HCT116 (cell line): ENCODE measurements around the gene KMO. TPM values are rescaled to one million over a fixed set of nuclear protein-coding genes. Genes with fewer than 3 reads are reported as not detected.

ENCODE experiments used
- ATAC-seq: fragments of 200-7000 bp; cut with Tn5 transposase; 2 replicates; pipeline ENCODE4 v1.9.1; 2020; ENCODE audit warnings: mild to moderate bottlenecking, moderate library complexity
- BruUV-seq: library from RNA; stranded (reverse); fragments of 400-500 nt; replicated peaks from 2 replicates; lab custom pipeline; 2021; lab: Mats Ljungman, UMichigan
- CTCF ChIA-PET: fragments of 300-600 bp; sonication (Branson Sonifier 250); formaldehyde crosslinking; loops from one replicate; lab custom pipeline; 2021; ENCODE audit warnings: antibody characterized with exemption; lab: Charles Lee
- POLR2A ChIA-PET: fragments of 300-600, 350-600 bp; sonication (Branson Sonifier 250); formaldehyde crosslinking; loops from one replicate; lab custom pipeline; 2021; ENCODE audit warnings: antibody characterized with exemption; lab: Charles Lee
- RAD21 ChIA-PET, 2 experiments: fragments of 300-600 bp; sonication (Branson Sonifier 250); formaldehyde crosslinking; loops; one replicate each; lab custom pipeline; 2023; ENCODE audit warnings: low total read pairs in 2 of 2; ENCODE audit not compliant: uncharacterized antibody in 2 of 2, unreplicated experiment in 2 of 2, low non-redundant PET in 1 of 2; lab: Charles Lee
- DNase-seq: peaks from one replicate; pipeline ENCODE4 v3.0.0-alpha.2; 2010; ENCODE audit warnings: low read depth, low spot score
- H2AFZ ChIP-seq: fragments of 200-600 bp; shearing (Covaris generic), sonication (generic); 2 replicates; pipeline ENCODE4 v1.6.1; 2017; ENCODE audit warnings: low read depth, mixed run types, mixed read lengths, antibody characterized with exemption, low read length; ENCODE audit not compliant: poor library complexity, severe bottlenecking
- H3K27ac ChIP-seq: 2 replicates; pipeline ENCODE4 v1.5.1; 2012; ENCODE audit warnings: low read depth, low read length
- H3K27me3 ChIP-seq: fragments of 200-600 bp; sonication (generic); 2 replicates; pipeline ENCODE4 v1.6.1; 2016; ENCODE audit warnings: mixed run types, low read length, mixed read lengths; ENCODE audit not compliant: insufficient read depth
- H3K36me3 ChIP-seq, 2 experiments: fragments of 200-500 bp in 1 of 2; fragments of 200-600 bp in 1 of 2; sonication (Bioruptor generic) in 1 of 2; sonication (generic) in 1 of 2; 2 replicates each; pipeline versions ENCODE4 v1.5.1 to v1.6.1; 2014 to 2016; ENCODE audit warnings: low read length in 2 of 2, inconsistent platforms in 1 of 2, mixed read lengths in 1 of 2, mixed run types in 1 of 2; ENCODE audit not compliant: insufficient read depth in 2 of 2, control insufficient read depth in 1 of 2
- H3K4me1 ChIP-seq, 2 experiments: fragments of 200-600 bp in 1 of 2; sonication (generic) in 1 of 2; 2 replicates each; pipeline versions ENCODE4 v1.5.1 to v1.6.1; 2012 to 2017; ENCODE audit warnings: low read length in 2 of 2, inconsistent platforms in 1 of 2, mild to moderate bottlenecking in 1 of 2, mixed read lengths in 1 of 2, mixed run types in 1 of 2, moderate library complexity in 1 of 2; ENCODE audit not compliant: insufficient read depth in 2 of 2, control insufficient read depth in 1 of 2
- H3K4me2 ChIP-seq: fragments of 200-600 bp; sonication (generic); 2 replicates; pipeline ENCODE4 v1.6.1; 2017; ENCODE audit warnings: mixed run types, low read length, mixed read lengths
- H3K4me3 ChIP-seq, 2 experiments: fragments of 200-600 bp in 1 of 2; sonication (generic) in 1 of 2; replicated peaks in 1 of 2; 2 replicates each; pipeline ENCODE4 v1.5.1; 2011 to 2016; ENCODE audit warnings: low read length in 2 of 2, control low read depth in 1 of 2, low read depth in 1 of 2, mild to moderate bottlenecking in 1 of 2, mixed read lengths in 1 of 2, mixed run types in 1 of 2
- H3K79me2 ChIP-seq: fragments of 200-600 bp; sonication (generic); 2 replicates; pipeline ENCODE4 v1.6.1; 2017; ENCODE audit warnings: mild to moderate bottlenecking, mixed run types, low read length, moderate library complexity, mixed read lengths; ENCODE audit not compliant: insufficient read depth
- H3K9ac ChIP-seq: fragments of 200-600 bp; sonication (generic); 2 replicates; pipeline ENCODE4 v1.6.1; 2016; ENCODE audit warnings: low read length, mixed read lengths
- H3K9me2 ChIP-seq: fragments of 200-600 bp; sonication (generic), shearing (Covaris generic); 2 replicates; pipeline ENCODE4 v1.6.1; 2017; ENCODE audit warnings: mixed run types, mild to moderate bottlenecking, moderate library complexity; ENCODE audit not compliant: insufficient read depth
- H3K9me3 ChIP-seq, 2 experiments: fragments of 200-500 bp in 1 of 2; fragments of 200-600 bp in 1 of 2; sonication (Bioruptor generic) in 1 of 2; sonication (generic) in 1 of 2; 2 replicates each; pipeline ENCODE4 v1.6.1; 2014 to 2017; ENCODE audit warnings: low read length in 2 of 2, mixed read lengths in 2 of 2, inconsistent platforms in 1 of 2, low read depth in 1 of 2, mild to moderate bottlenecking in 1 of 2, mixed run types in 1 of 2, moderate library complexity in 1 of 2; ENCODE audit not compliant: control insufficient read depth in 1 of 2, insufficient read depth in 1 of 2
- H4K20me1 ChIP-seq: fragments of 200-600 bp; sonication (generic), shearing (Covaris generic); 2 replicates; pipeline ENCODE4 v1.6.1; 2017; ENCODE audit warnings: mixed run types, mild to moderate bottlenecking, moderate library complexity; ENCODE audit not compliant: insufficient read depth
- EGR1 ChIP-seq: IDR thresholded peaks from 2 replicates; pipeline ENCODE4 v1.6.1; 2012; ENCODE audit warnings: low read depth
- MAX ChIP-seq: IDR thresholded peaks from 2 replicates; pipeline ENCODE4 v1.6.1; 2012
- RAD21 ChIP-seq: IDR thresholded peaks from 2 replicates; pipeline ENCODE4 v1.6.1; 2012; ENCODE audit warnings: low read depth, mild to moderate bottlenecking
- YY1 ChIP-seq: IDR thresholded peaks from 2 replicates; pipeline ENCODE4 v1.6.1; 2011; ENCODE audit warnings: low read length, low read depth, moderate library complexity, mild to moderate bottlenecking; ENCODE audit not compliant: insufficient replicate concordance; ENCODE audit errors: extremely low read depth
- ZBTB33 ChIP-seq: IDR thresholded peaks from 2 replicates; pipeline ENCODE4 v1.6.1; 2011; ENCODE audit warnings: mild to moderate bottlenecking, low read length, moderate library complexity; ENCODE audit not compliant: insufficient replicate concordance; ENCODE audit errors: extremely low read depth
- intact Hi-C: fragments of 100-400 bp; cut with micrococcal nuclease; formaldehyde crosslinking; loops from 2 replicates; pipeline ENCODE4 v1.10.0; 2022
- total RNA-seq: library from RNA; stranded (reverse); gene quantifications from one replicate; pipeline ENCODE4 v1.2.1, GENCODE V29; 2021; ENCODE audit not compliant: unreplicated experiment

KMO gene
- total RNA-seq, 1 experiment from 2014 or later, result not detected

- Histone ChIP-seq H3K4me1 (no peaks in the 10 kb centered on the region), H3K9me3 (no peaks in the 10 kb centered on the region), H3K4me3 (no peak overlapping the region), H3K4me2 (no peak overlapping the region), H3K79me2 (no peaks in the 10 kb centered on the region), H3K9ac (no peak overlapping the region), H3K27ac (no peak overlapping the region), H3K9me2 (no peaks in the 10 kb centered on the region), H3K36me3 (no peaks in the 10 kb centered on the region), H3K27me3 (no peaks in the 10 kb centered on the region), H4K20me1 (no peaks in the 10 kb centered on the region), H2AFZ (no peak overlapping the region)
- ChIA-PET RAD21 (no interaction called here), POLR2A (no interaction called here), CTCF (no interaction called here)
- TF ChIP-seq ZBTB33 (no peak), EGR1 (no peak), MAX (no peak), RAD21 (no peak)
- DNase-seq, result no peak
- intact Hi-C loops, result no loop called here
- BruUV-seq, result no TSS peak
- no peak for ATAC-seq
Measured at GRCh38 chr1:241548008-241548407, 15.8 kb downstream of the KMO start.

GRCh38 chr1:241550318-241550717 lies 18.1 kb downstream of the KMO start:
- intact Hi-C loops, result no loop called here
- TF ChIP-seq YY1, result no peak
- Histone ChIP-seq H3K79me2 (no peaks in the 10 kb centered on the region), H3K9ac (no peak overlapping the region), H2AFZ (no peak overlapping the region), H4K20me1 (no peaks in the 10 kb centered on the region), H3K9me2 (no peaks in the 10 kb centered on the region), H3K27me3 (no peaks in the 10 kb centered on the region), H3K27ac (no peak overlapping the region), H3K4me1 (no peaks in the 10 kb centered on the region), H3K4me2 (no peak overlapping the region), H3K36me3 (no peaks in the 10 kb centered on the region), H3K4me3 (no peak overlapping the region), H3K9me3 (no peaks in the 10 kb centered on the region)
- DNase-seq, result no peak
- no TSS peak for BruUV-seq
- ChIA-PET POLR2A (no interaction called here), CTCF (no interaction called here), RAD21 (no interaction called here)
- no peak for ATAC-seq
